GM18517 (cell line): Measurements from ENCODE around the gene COLGALT1.
"Not testable (repeated sequence)": the region's sequence is repeated elsewhere in the genome, so short reads cannot be mapped to it uniquely, and the experiment has no call there.

Experiments used
- ATAC-seq: cut with Tn5 transposase; IDR thresholded peaks from one replicate; pipeline ENCODE4 v1.9.1; 2021; ENCODE audit warnings: mild to moderate bottlenecking, moderate library complexity; ENCODE audit not compliant: unreplicated experiment

Gene COLGALT1

GRCh38 chr19:17555480-17555928, at the start of gene COLGALT1:
Gene COLGALT1, plus strand, starts transcription at chr19:17555649. Its CDS starts 65 bp downstream, at chr19:17555714.
- ATAC-seq, result peak; percentile 67

- no peak for ATAC-seq
Measured at GRCh38 chr19:17506745-17507144, 48.7 kb upstream of the COLGALT1 start.

GRCh38 chr19:17508558-17508933, 46.9 kb upstream of the COLGALT1 start:
- not testable (repeated sequence) for ATAC-seq

- ATAC-seq, result no peak
Measured at GRCh38 chr19:17510220-17510993, 45.0 kb upstream of the COLGALT1 start.

- peak; percentile 45 for ATAC-seq
Measured at GRCh38 chr19:17511724-17512573, 43.5 kb upstream of the COLGALT1 start.

GRCh38 chr19:17512574-17512939, 42.9 kb upstream of the COLGALT1 start:
- ATAC-seq, result no peak

- no peak for ATAC-seq
Measured at GRCh38 chr19:17515408-17516149, 39.9 kb upstream of the COLGALT1 start.

- ATAC-seq, result no peak
Measured at GRCh38 chr19:17517898-17518297, 37.6 kb upstream of the COLGALT1 start.

- not testable (repeated sequence) for ATAC-seq
Measured at GRCh38 chr19:17518654-17519053, 36.8 kb upstream of the COLGALT1 start.

- ATAC-seq, result no peak
Measured at GRCh38 chr19:17519967-17520366, 35.5 kb upstream of the COLGALT1 start.

GRCh38 chr19:17520865-17521264, 34.6 kb upstream of the COLGALT1 start:
- no peak for ATAC-seq

- peak; percentile 77 for ATAC-seq
Measured at GRCh38 chr19:17522988-17523872, 32.2 kb upstream of the COLGALT1 start.

GRCh38 chr19:17524651-17525050, 30.8 kb upstream of the COLGALT1 start:
- ATAC-seq, result no peak

- no peak for ATAC-seq
Measured at GRCh38 chr19:17525141-17525540, 30.3 kb upstream of the COLGALT1 start.

GRCh38 chr19:17526922-17527321, 28.5 kb upstream of the COLGALT1 start:
- ATAC-seq, result no peak

GRCh38 chr19:17527326-17527725, 28.1 kb upstream of the COLGALT1 start:
- ATAC-seq, result no peak

- no peak for ATAC-seq
Measured at GRCh38 chr19:17528610-17529009, 26.8 kb upstream of the COLGALT1 start.

GRCh38 chr19:17529239-17530158, 25.9 kb upstream of the COLGALT1 start:
- ATAC-seq, result no peak

GRCh38 chr19:17530586-17530985, 24.9 kb upstream of the COLGALT1 start:
- no peak for ATAC-seq
